H1 (cell line): Measurements from ENCODE around the gene MTRFR.

Experiments used
- CHD2 ChIP-seq: IDR thresholded peaks from 2 replicates; pipeline ENCODE4 v1.6.1; 2012; ENCODE audit warnings: low read length, improper control_type of control experiment
- CREB1 ChIP-seq: IDR thresholded peaks from 2 replicates; pipeline ENCODE4 v1.6.1; 2012; ENCODE audit warnings: inconsistent platforms
- EP300 ChIP-seq, 2 experiments: IDR thresholded peaks; 1 replicate in 1 of 2; 2 replicates in 1 of 2; pipeline ENCODE4 v1.6.1; 2011 to 2012; ENCODE audit warnings: low read depth in 2 of 2, low read length in 2 of 2, mild to moderate bottlenecking in 2 of 2, borderline replicate concordance in 1 of 2, inconsistent platforms in 1 of 2, moderate library complexity in 1 of 2
- EZH2 ChIP-seq: fragments of 200-600 bp; sonication (generic); IDR thresholded peaks from 2 replicates; pipeline ENCODE4 v1.7.1; 2012; ENCODE audit warnings: low read depth, mild to moderate bottlenecking, moderate library complexity, low read length, inconsistent platforms; ENCODE audit not compliant: severe bottlenecking
- GTF2F1 ChIP-seq: IDR thresholded peaks from 2 replicates; pipeline ENCODE4 v1.6.1; 2012; ENCODE audit warnings: low read depth, low read length, improper control_type of control experiment, borderline replicate concordance
- POLR2A ChIP-seq, 2 experiments: IDR thresholded peaks; 1 replicate in 1 of 2; 2 replicates in 1 of 2; pipeline ENCODE4 v1.6.1; 2011; ENCODE audit warnings: low read depth in 2 of 2, low read length in 2 of 2, mild to moderate bottlenecking in 2 of 2; ENCODE audit errors: control extremely low read depth in 1 of 2
- RAD21 ChIP-seq, 2 experiments: IDR thresholded peaks in 1 of 2; conservative IDR thresholded peaks in 1 of 2; 2 replicates each; pipeline ENCODE4 v1.6.1; 2011; ENCODE audit warnings: low read depth in 2 of 2, low read length in 2 of 2, improper control_type of control experiment in 1 of 2, inconsistent platforms in 1 of 2, mild to moderate bottlenecking in 1 of 2, moderate library complexity in 1 of 2
- SP1 ChIP-seq: IDR thresholded peaks from 2 replicates; pipeline ENCODE4 v1.6.1; 2011; ENCODE audit warnings: low read depth, low read length
- SRF ChIP-seq: IDR thresholded peaks from 2 replicates; pipeline ENCODE4 v1.6.1; 2011; ENCODE audit warnings: mild to moderate bottlenecking, low read depth, low read length, moderate library complexity
- TEAD4 ChIP-seq: IDR thresholded peaks from 2 replicates; pipeline ENCODE4 v1.6.1; 2012; ENCODE audit warnings: low read depth, low read length, inconsistent platforms, mixed read lengths
- TF ChIP-seq, protein P1 (sequence below): IDR thresholded peaks from 2 replicates; pipeline ENCODE4 v1.6.1; 2012; ENCODE audit warnings: inconsistent platforms
- TF ChIP-seq, protein P2 (sequence below), 3 experiments: IDR thresholded peaks; 1 replicate in 2 of 3; 2 replicates in 1 of 3; pipeline versions ENCODE4 v1.5.1 to v1.6.1; 2011; ENCODE audit warnings: low read length in 3 of 3, mild to moderate bottlenecking in 3 of 3, inconsistent platforms in 2 of 3, low read depth in 1 of 3, moderate library complexity in 1 of 3; ENCODE audit not compliant: insufficient read depth in 1 of 3; ENCODE audit errors: control extremely low read depth in 1 of 3
- TF ChIP-seq, protein P3 (sequence below): IDR thresholded peaks from 2 replicates; pipeline ENCODE4 v1.6.1; 2012; ENCODE audit warnings: low read length, inconsistent platforms

DNA sequence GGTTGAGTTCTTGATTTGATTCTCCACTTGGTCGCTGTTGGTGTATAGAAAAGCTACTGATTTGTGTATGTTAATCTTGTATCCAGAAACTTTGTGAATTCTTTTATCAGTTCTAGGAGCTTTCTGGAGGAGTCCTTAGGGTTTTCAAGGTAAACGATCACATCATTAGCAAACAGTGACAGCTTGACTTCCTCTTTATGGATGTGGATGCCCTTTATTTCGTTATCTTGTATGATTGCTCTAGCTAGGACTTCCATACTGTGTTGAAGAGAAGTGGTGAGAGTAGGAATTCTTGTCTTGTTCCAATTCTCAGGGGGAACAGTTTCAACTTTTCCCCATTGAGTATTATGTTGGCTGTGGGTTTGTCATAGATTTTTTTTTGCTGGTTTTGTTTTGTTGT, 12.4 kb downstream of the MTRFR start:
- TF ChIP-seq SRF (no peak), RAD21 (IDR thresholded peaks at IDR 0.05 in 1 of 2, conservative IDR thresholded peaks at IDR 0.05 in 1 of 2; ENCODE audit: low read depth in 2 of 2, low read length in 2 of 2) (no peak), EP300 (IDR thresholded peaks at IDR 0.05; ENCODE audit: borderline replicate concordance in 1 of 2, low read depth in 2 of 2, low read length in 2 of 2) (no peak), CREB1 (no peak), GTF2F1 (no peak), TEAD4 (no peak), POLR2A (IDR thresholded peaks at IDR 0.05; ENCODE audit: control extremely low read depth in 1 of 2, low read depth in 2 of 2, low read length in 2 of 2) (no peak), EZH2 (no peak), CHD2 (no peak), SP1 (no peak)
- TF ChIP-seq, protein P1, sequence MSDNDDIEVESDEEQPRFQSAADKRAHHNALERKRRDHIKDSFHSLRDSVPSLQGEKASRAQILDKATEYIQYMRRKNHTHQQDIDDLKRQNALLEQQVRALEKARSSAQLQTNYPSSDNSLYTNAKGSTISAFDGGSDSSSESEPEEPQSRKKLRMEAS, result no peak
- TF ChIP-seq, protein P2, sequence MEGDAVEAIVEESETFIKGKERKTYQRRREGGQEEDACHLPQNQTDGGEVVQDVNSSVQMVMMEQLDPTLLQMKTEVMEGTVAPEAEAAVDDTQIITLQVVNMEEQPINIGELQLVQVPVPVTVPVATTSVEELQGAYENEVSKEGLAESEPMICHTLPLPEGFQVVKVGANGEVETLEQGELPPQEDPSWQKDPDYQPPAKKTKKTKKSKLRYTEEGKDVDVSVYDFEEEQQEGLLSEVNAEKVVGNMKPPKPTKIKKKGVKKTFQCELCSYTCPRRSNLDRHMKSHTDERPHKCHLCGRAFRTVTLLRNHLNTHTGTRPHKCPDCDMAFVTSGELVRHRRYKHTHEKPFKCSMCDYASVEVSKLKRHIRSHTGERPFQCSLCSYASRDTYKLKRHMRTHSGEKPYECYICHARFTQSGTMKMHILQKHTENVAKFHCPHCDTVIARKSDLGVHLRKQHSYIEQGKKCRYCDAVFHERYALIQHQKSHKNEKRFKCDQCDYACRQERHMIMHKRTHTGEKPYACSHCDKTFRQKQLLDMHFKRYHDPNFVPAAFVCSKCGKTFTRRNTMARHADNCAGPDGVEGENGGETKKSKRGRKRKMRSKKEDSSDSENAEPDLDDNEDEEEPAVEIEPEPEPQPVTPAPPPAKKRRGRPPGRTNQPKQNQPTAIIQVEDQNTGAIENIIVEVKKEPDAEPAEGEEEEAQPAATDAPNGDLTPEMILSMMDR (IDR thresholded peaks at IDR 0.05; ENCODE audit: control extremely low read depth in 1 of 3, insufficient read depth in 1 of 3, low read depth in 1 of 3, low read length in 3 of 3), result no peak
- TF ChIP-seq, protein P3, sequence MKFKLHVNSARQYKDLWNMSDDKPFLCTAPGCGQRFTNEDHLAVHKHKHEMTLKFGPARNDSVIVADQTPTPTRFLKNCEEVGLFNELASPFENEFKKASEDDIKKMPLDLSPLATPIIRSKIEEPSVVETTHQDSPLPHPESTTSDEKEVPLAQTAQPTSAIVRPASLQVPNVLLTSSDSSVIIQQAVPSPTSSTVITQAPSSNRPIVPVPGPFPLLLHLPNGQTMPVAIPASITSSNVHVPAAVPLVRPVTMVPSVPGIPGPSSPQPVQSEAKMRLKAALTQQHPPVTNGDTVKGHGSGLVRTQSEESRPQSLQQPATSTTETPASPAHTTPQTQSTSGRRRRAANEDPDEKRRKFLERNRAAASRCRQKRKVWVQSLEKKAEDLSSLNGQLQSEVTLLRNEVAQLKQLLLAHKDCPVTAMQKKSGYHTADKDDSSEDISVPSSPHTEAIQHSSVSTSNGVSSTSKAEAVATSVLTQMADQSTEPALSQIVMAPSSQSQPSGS, result no peak
